Renal pelvis (tissue), 4 donors: Measurements from ENCODE around the gene IFITM5. TPM values are rescaled to one million over a fixed set of nuclear protein-coding genes. Genes with fewer than 3 reads are reported as not detected.
A peak's percentile ranks its signal among the peaks of the same experiment; 100 is the strongest.
"Not testable (repeated sequence)": the region's sequence is repeated elsewhere in the genome, so short reads cannot be mapped to it uniquely, and the experiment has no call there.

Experiments
- DNase-seq: peaks from one replicate; pipeline ENCODE4 v3.0.0-alpha.2; 2013
- polyA plus RNA-seq, 3 donors: library from polyadenylated mRNA; unstranded; fragments of 120-200 nt; gene quantifications; one replicate each; pipeline ENCODE4 v1.2.1, GENCODE V29; 2013; ENCODE audit not compliant: insufficient read length in 3 of 3

IFITM5 gene
- polyA plus RNA-seq, 3 donors: 0.23 to 0.87 (median 0.62) TPM

DNA sequence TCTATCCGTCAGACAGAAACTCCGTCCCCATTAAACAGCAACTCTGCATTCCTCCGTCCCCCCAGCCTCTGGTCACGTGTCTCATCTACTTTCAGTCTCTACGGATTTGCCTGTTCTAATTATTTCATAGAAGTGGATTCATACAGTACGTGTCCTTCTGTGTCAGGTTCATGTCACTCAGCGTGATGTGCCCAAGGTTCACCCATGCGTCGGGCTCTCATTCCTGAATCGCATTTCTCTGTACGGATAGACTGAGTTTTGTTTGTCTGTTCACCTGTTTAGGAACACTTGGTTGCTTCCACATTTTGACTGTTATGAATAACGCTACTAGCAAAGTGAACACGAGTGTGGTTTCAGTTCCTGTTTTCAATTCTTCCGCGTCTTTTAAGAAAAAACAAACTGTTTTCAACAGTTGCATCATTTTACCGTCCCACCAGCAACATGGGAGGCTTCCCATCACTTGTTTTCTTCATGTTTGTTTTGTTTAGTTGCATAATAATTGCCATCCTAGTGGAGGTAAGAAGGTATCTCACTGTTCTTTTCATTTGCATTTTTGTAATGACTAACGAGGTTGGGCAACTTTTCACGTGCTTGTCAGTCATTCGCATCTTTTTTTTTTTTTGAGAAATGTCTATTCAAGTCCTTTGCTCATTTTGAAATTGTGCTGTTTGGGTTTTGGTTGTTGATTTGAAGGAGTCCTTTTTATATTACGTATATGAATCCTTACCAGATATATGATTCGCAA is 30.0 kb downstream of the IFITM5 start:
- DNase-seq: no peak

GRCh38 chr11:268716-269145 is 30.6 kb downstream of the IFITM5 start:
- not testable (repeated sequence) for DNase-seq

DNA sequence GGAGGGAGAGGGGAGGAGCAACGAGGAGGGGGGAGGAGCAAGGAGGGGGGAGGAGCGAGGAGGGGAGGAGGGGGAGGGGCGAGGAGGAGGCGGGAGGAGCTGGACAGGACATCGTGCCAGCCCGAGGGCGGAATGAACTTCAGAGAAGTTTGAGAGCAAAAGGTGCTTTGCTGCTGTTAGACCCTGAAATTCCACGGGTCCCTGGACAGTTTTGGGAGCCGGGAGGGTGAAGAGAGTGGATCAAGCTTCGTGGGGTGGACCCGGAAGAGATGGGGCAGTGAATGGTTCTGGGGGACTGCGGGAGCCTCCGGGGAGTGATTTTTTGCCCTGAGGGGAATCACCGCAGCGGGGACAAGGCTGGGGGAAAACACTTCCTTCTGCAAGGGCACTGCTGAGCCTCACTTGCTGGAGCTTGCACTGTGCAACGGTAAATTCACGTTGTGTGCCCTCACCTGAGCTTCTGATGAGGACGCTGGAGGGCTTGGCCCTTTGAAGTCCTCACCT is 31.8 kb downstream of the IFITM5 start:
- DNase-seq: no peak

DNA sequence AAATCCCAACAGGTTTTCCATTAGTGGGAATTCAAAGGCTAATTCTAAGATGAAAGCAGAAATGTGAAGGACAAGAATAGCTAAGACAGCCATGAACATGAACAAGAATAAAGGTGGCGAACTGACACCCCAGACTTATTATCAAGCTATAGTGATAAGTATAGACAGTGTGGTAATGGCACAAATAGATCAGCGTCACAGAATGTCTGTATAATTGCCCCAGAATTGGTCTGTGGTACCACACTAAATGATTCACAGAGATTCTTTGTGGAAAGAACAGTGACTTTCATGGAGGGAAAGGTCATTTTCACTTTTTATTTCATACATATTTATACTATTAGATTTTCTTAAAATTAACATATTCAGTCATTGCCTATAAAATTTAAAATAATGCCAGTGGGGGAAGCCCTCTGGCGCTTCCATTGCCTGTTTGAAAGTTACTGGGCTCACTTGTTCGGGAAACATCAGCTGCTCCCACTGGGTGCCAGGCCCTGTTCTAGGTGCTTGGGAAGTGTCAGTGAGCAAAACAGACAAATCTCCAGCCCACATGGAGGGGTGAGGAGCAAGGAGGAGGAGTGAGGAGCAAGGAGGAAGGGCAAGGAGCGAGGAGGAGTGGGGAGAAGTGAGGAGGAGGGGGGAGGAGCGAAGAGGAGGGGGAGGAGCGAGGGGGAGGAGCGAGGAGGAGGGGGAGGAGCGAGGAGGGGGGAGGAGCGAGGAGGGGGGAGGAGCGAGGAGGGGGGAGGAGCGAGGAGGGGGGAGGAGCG is 32.5 kb downstream of the IFITM5 start:
- DNase-seq: no peak

DNA sequence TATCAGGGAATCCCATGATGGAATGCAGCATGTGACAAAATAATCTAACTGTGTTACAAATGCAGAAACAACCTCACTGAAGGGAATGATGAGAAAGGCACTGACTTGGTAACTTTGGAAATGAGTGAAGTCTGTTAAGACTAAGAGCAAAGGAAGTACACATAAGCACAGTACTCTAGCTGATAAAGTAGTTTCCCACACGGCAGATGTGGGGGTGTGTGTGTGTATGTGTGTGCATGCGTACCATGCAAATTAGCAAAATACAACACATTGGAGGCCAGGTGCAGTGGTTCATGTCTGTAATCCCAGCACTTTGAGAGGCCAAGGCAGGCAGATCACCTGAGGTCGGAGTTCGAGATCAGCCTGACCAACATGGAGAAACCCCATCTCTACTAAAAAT is 37.7 kb downstream of the IFITM5 start:
- DNase-seq: no peak

DNA sequence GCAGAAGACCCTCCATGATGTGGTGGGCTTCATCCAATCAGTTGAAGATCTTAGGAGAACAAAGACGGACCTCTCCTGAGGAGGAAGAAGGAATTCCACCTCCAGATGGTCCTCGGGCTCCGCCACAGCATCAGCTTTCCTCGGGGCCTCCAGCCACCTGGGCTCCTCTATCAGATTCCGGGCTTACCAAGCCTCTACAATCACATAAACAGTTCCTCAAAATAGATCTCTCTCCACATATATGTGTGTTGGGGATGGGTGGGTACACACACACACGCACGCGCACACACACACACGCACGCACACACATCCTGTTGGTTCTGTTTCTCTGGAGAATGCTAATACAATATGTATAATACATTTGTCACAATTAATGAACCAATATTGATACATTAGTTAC is 39.9 kb downstream of the IFITM5 start:
- no peak for DNase-seq

GRCh38 chr11:257766-258493 is 41.4 kb downstream of the IFITM5 start:
- no peak for DNase-seq

DNA sequence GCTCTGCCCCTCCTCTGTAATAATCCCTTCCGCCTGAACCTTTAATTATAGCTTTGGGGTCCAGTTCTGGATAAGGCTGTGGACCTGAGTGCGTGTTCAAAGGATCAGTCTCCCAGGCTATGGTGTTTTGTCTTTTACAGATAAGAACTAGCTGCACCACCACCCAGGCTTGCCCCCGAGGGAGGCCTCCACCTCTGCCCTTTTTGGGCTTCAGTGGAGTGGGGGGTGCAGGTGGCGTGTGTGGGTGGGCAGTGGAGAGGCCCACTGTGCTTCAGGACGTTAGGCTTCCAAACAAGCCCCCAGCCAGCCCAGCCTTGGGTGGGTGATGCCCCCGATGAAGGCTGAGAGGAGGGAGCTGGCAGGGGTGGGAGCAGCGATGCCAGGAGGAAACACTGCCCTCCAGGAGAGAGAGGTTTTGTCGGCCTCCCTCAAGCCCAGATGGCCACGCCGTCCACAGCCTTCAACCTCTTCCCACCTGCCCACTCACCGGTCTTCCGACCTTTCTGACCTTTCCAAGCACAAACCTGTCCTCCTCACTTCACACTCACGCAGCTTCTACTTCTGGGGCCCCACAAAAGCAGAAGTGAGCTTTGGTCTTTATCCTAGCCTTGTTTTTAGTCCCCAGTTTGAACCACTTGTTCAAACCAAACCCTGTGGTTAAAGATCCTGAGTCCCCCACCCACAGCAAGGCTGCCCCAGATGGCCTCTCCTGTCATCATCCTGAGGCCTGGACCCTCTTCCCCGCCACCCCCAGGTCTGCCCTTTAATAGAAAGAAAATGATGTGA is 42.2 kb downstream of the IFITM5 start:
- no peak for DNase-seq

DNA sequence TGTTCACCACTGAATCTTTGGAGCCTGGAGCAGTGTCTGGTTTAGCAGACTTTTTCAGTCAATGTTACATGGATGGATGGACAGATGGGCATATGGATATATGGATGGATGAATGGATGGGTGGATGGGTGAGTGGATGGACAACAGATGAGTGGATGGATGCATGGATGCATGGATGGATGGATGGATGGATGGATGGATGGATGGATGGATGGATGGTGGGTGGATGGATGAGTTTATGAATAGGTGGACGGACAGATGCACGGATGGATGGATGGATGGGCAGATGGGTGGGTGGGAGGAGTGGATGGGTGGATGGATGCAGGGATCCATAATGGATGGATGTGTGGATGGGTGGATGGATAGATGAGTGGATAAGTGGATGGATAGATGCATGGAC is 43.5 kb downstream of the IFITM5 start:
- DNase-seq: no peak

DNA sequence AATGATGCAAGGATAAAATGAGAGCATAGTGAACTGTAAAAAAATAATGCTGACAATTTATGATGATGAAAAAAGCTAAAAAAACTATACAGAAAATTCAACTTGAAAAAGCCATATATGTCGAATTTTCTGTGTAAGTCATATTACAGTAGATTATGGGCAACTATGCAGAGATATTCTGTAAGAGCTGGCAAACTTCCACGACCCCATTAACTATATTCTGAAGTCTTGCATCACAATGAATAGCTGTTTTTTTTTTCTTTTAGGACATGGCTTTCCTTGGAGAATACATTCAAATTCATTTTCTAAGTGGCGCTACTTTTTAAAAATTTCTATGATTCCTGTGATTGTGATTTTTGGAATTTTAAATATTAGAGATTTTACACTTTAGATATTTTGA is 44.1 kb downstream of the IFITM5 start:
- no peak for DNase-seq

- no peak for DNase-seq
Measured at GRCh38 chr11:253886-254270, 45.4 kb downstream of the IFITM5 start.

- DNase-seq: no peak
Measured at GRCh38 chr11:253160-253885, 46.0 kb downstream of the IFITM5 start.

DNA sequence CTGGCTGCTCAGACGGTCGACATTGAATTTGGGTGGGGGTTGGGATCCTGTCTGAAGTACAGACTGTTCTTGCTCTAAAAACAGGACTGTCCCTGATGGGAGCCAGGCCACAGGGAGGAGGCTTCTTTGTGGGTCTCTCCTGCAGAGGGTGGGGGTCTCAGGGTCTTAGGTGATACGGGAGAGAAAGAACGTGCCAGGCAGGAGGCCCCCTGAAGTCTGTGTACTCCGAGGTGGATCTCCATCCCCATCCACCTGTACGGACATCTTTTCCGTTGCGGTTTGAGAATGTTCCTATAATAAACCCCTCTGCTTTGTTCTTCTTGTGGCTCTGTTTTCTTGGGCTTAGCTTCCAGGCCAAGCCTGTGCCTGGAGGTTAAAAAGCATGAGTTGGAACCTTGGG is 46.7 kb downstream of the IFITM5 start:
- no peak for DNase-seq

DNA sequence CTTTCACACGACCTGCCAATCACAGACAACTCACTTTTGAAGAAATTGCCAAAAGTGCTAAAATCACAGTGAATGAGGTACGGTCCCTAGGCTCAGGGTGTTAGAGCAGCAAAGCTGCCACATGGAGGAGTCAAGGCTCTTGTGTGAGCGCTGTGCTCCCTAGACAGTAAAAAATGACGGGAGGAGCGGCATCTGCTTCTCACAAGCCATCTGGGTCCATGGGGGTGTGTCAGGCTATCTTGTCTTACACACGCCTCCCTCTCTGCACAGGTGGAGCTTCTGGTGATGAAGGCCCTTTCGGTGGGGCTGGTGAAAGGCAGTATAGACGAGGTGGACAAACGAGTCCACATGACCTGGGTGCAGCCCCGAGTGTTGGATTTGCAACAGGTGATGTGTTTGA is 47.8 kb downstream of the IFITM5 start:
- no peak for DNase-seq

GRCh38 chr11:250740-251299 is 48.5 kb downstream of the IFITM5 start:
- DNase-seq: peak; percentile 30

DNA sequence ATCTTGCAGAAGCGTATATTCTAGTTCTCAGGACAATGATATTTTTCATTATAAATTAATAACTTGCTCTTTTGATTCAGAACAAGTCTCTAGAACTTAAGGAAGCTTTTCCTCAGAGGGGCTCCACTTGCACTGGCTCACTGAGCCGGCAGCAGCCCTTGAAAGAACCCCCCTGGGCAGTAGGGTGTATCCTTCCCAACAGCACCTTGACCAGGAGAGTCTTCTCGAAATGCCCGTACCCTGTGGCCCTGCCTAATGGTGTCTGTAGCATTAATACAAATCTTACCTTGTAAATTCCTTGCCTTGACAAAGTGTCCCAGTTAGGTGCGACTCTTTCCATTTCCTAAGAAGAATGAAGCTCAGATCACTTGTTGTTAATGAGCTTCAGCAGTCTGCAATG is 49.1 kb downstream of the IFITM5 start:
- DNase-seq: no peak

DNA sequence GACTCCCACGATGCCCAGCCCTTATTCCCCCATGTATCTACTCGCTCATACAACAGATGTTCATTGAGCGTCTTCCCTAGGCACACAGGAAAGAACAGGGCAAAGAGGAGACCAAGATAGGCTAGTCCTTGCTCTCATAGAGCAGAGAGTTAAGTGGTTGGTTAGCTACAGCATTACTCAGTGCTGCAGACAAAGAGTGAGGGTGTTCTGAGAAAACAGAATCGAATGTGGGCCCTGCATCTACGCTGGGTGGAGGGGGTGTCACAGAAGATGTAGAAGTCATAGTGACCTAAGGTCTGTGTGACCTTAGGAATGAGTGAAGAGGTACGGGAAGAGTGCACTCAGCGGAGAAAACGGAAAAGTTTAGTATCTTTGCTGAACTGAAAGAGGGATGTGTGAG is 50.3 kb downstream of the IFITM5 start:
- DNase-seq: no peak
